H1 (cell line): Measurements from ENCODE around the gene MMUT. TPM values are rescaled to one million over a fixed set of nuclear protein-coding genes. Genes with fewer than 3 reads are reported as not detected.

Source experiments
- CTCF ChIA-PET: fragments of 300-600 bp; sonication (Branson Sonifier 250); formaldehyde crosslinking; loops from one replicate; lab custom pipeline; 2021; ENCODE audit not compliant: partially characterized antibody; lab: Charles Lee
- POLR2A ChIA-PET: fragments of 300-600 bp; sonication (Branson Sonifier 250); formaldehyde crosslinking; loops from one replicate; lab custom pipeline; 2021; ENCODE audit warnings: inconsistent platforms; ENCODE audit not compliant: partially characterized antibody; lab: Charles Lee
- DNase-seq, 2 experiments: peaks; one replicate each; pipeline versions ENCODE4 v3.0.0 to v3.0.0-alpha.2; 2010 to 2022; ENCODE audit warnings: low spot score in 2 of 2, low read depth in 1 of 2, mixed read lengths in 1 of 2
- FAIRE-seq: peaks from 2 replicates; lab custom pipeline; 2011; peaks lifted over from hg19 to GRCh38; lab: Jason Lieb, UNC
- H2AFZ ChIP-seq: 2 replicates; pipeline ENCODE4 v1.8.1; 2012; ENCODE audit warnings: low read length, inconsistent platforms
- H2AK5ac ChIP-seq: 2 replicates; pipeline ENCODE4 v1.6.1; 2013; ENCODE audit warnings: low read depth, low read length
- H2BK120ac ChIP-seq: replicated peaks from 2 replicates; pipeline ENCODE3; 2013; ENCODE audit warnings: low read depth, low read length, inconsistent platforms
- H2BK12ac ChIP-seq: 2 replicates; pipeline ENCODE4 v1.6.1; 2013; ENCODE audit warnings: low read depth, low read length
- H2BK15ac ChIP-seq: 2 replicates; pipeline ENCODE4 v1.6.1; 2013; ENCODE audit warnings: low read length
- H2BK20ac ChIP-seq: 2 replicates; pipeline ENCODE4 v1.6.1; 2013; ENCODE audit warnings: low read length
- H2BK5ac ChIP-seq: 2 replicates; pipeline ENCODE4 v1.6.1; 2013; ENCODE audit warnings: low read depth, low read length
- H3K14ac ChIP-seq: 2 replicates; pipeline ENCODE4 v1.6.1; 2013; ENCODE audit warnings: inconsistent platforms; ENCODE audit not compliant: insufficient read length
- H3K18ac ChIP-seq: 2 replicates; pipeline ENCODE4 v1.6.1; 2013; ENCODE audit warnings: low read length; ENCODE audit errors: extremely low read depth
- H3K23ac ChIP-seq: 2 replicates; pipeline ENCODE4 v1.6.1; 2013; ENCODE audit warnings: inconsistent platforms; ENCODE audit not compliant: insufficient read length
- H3K23me2 ChIP-seq: 2 replicates; pipeline ENCODE4 v1.6.1; 2013; ENCODE audit warnings: low read depth, low read length
- H3K27ac ChIP-seq: 2 replicates; pipeline ENCODE4 v1.6.1; 2011; ENCODE audit warnings: low read depth, low read length, inconsistent platforms
- H3K27me3 ChIP-seq, 4 experiments: replicated peaks in 1 of 4; 1 replicate in 1 of 4; 2 replicates in 3 of 4; pipeline versions ENCODE4 v1.6.1 to v1.8.1; 2011 to 2013; ENCODE audit warnings: low read length in 3 of 4, mild to moderate bottlenecking in 3 of 4, inconsistent platforms in 2 of 4, mixed read lengths in 2 of 4, moderate library complexity in 1 of 4; ENCODE audit not compliant: control insufficient read depth in 3 of 4, insufficient read depth in 3 of 4; ENCODE audit errors: extremely low read depth in 1 of 4
- H3K36me3 ChIP-seq, 4 experiments: 2 replicates each; pipeline versions ENCODE4 v1.6.1 to v1.8.1; 2011 to 2013; ENCODE audit warnings: mild to moderate bottlenecking in 4 of 4, low read length in 3 of 4, moderate library complexity in 2 of 4, control low read depth in 1 of 4, inconsistent platforms in 1 of 4; ENCODE audit not compliant: insufficient read depth in 4 of 4, control insufficient read depth in 2 of 4
- H3K4ac ChIP-seq: replicated peaks from 2 replicates; pipeline ENCODE3; 2013; ENCODE audit warnings: low read length, low read depth, mixed read lengths, inconsistent platforms; ENCODE audit not compliant: insufficient read length
- H3K4me1 ChIP-seq, 4 experiments: replicated peaks in 1 of 4; 1 replicate in 1 of 4; 2 replicates in 3 of 4; pipeline versions ENCODE4 v1.6.1 to v1.8.1; 2011 to 2013; ENCODE audit warnings: low read length in 3 of 4, inconsistent platforms in 2 of 4, mixed read lengths in 1 of 4; ENCODE audit not compliant: insufficient read depth in 4 of 4, control insufficient read depth in 3 of 4
- H3K4me2 ChIP-seq, 2 experiments: 2 replicates each; pipeline versions ENCODE4 v1.6.1 to v1.8.1; 2011 to 2013; ENCODE audit warnings: low read depth in 2 of 2, low read length in 2 of 2, control low read depth in 1 of 2, inconsistent platforms in 1 of 2, mild to moderate bottlenecking in 1 of 2; ENCODE audit not compliant: insufficient read depth in 1 of 2
- H3K4me3 ChIP-seq, 4 experiments: fragments of 200-600, 300-600 bp in 1 of 4; sonication (generic), shearing (Covaris generic), sonication (Bioruptor Twin) in 1 of 4; 2 replicates each; pipeline versions ENCODE4 v1.5.1 to v1.8.1; 2011 to 2016; ENCODE audit warnings: low read length in 4 of 4, low read depth in 3 of 4, control low read depth in 2 of 4, inconsistent platforms in 2 of 4, mild to moderate bottlenecking in 2 of 4, mixed read lengths in 1 of 4, moderate library complexity in 1 of 4; ENCODE audit not compliant: insufficient read depth in 2 of 4; ENCODE audit errors: extremely low read depth in 1 of 4
- H3K56ac ChIP-seq: replicated peaks from 2 replicates; pipeline ENCODE3; 2013; ENCODE audit warnings: low read depth, mild to moderate bottlenecking, mixed read lengths, low read length, inconsistent platforms; ENCODE audit not compliant: insufficient read length
- H3K79me1 ChIP-seq: 2 replicates; pipeline ENCODE4 v1.6.1; 2013; ENCODE audit warnings: low read depth, low read length, control low read depth
- H3K79me2 ChIP-seq, 2 experiments: 2 replicates each; pipeline versions ENCODE4 v1.6.1 to v1.8.1; 2012 to 2013; ENCODE audit warnings: low read length in 2 of 2, mild to moderate bottlenecking in 2 of 2, inconsistent platforms in 1 of 2; ENCODE audit not compliant: insufficient read depth in 2 of 2, control insufficient read depth in 1 of 2
- H3K9ac ChIP-seq, 4 experiments: replicated peaks in 1 of 4; 1 replicate in 1 of 4; 2 replicates in 3 of 4; pipeline versions ENCODE4 v1.6.1 to v1.8.1; 2011 to 2013; ENCODE audit warnings: low read depth in 3 of 4, low read length in 3 of 4, control low read depth in 2 of 4, mild to moderate bottlenecking in 2 of 4, moderate library complexity in 2 of 4, inconsistent platforms in 1 of 4; ENCODE audit errors: extremely low read depth in 1 of 4
- H3K9me3 ChIP-seq, 2 experiments: 2 replicates each; pipeline versions ENCODE4 v1.6.1 to v1.8.1; 2012 to 2013; ENCODE audit warnings: mild to moderate bottlenecking in 2 of 2, moderate library complexity in 2 of 2, control low read depth in 1 of 2, inconsistent platforms in 1 of 2, low read depth in 1 of 2, low read length in 1 of 2, mixed read lengths in 1 of 2; ENCODE audit not compliant: insufficient read depth in 2 of 2
- H4K20me1 ChIP-seq, 2 experiments: replicated peaks in 1 of 2; 2 replicates each; pipeline versions ENCODE3 to v1.8.1; 2011 to 2013; ENCODE audit warnings: inconsistent platforms in 2 of 2, low read length in 2 of 2, mild to moderate bottlenecking in 1 of 2; ENCODE audit not compliant: insufficient read depth in 2 of 2, control insufficient read depth in 1 of 2
- H4K5ac ChIP-seq: 2 replicates; pipeline ENCODE4 v1.6.1; 2013; ENCODE audit warnings: low read length, low read depth, mixed read lengths, inconsistent platforms; ENCODE audit not compliant: insufficient read length
- H4K8ac ChIP-seq: 2 replicates; pipeline ENCODE4 v1.8.0; 2013; ENCODE audit warnings: mild to moderate bottlenecking, moderate library complexity, low read length, inconsistent platforms; ENCODE audit not compliant: insufficient read depth; ENCODE audit errors: extremely low read depth
- H4K91ac ChIP-seq: replicated peaks from 2 replicates; pipeline ENCODE3; 2013; ENCODE audit warnings: low read length, mixed read lengths, inconsistent platforms; ENCODE audit not compliant: insufficient read length
- ATF3 ChIP-seq: IDR thresholded peaks from 2 replicates; pipeline ENCODE4 v1.6.1; 2011; ENCODE audit warnings: low read depth, mild to moderate bottlenecking, low read length; ENCODE audit not compliant: insufficient read depth
- CBX5 ChIP-seq: fragments of 300-800, 300-1000 bp; sonication (generic); IDR thresholded peaks from 2 replicates; pipeline ENCODE4 v1.7.1; 2016; ENCODE audit warnings: antibody characterized with exemption, low read length, low read depth
- CEBPB ChIP-seq: IDR thresholded peaks from 2 replicates; pipeline ENCODE4 v1.6.1; 2012; ENCODE audit warnings: low read depth, low read length
- CHD2 ChIP-seq: IDR thresholded peaks from 2 replicates; pipeline ENCODE4 v1.6.1; 2012; ENCODE audit warnings: low read length, improper control_type of control experiment
- CTCF ChIP-seq, 3 experiments: IDR thresholded peaks; 1 replicate in 2 of 3; 2 replicates in 1 of 3; pipeline versions ENCODE4 v1.5.1 to v1.6.1; 2011; ENCODE audit warnings: low read length in 3 of 3, mild to moderate bottlenecking in 3 of 3, inconsistent platforms in 2 of 3, low read depth in 1 of 3, moderate library complexity in 1 of 3; ENCODE audit not compliant: insufficient read depth in 1 of 3; ENCODE audit errors: control extremely low read depth in 1 of 3
- GABPA ChIP-seq: IDR thresholded peaks from 2 replicates; pipeline ENCODE4 v1.6.1; 2011; ENCODE audit warnings: mild to moderate bottlenecking, low read length, moderate library complexity, borderline replicate concordance; ENCODE audit not compliant: insufficient read depth
- KDM4A ChIP-seq: IDR thresholded peaks from one replicate; pipeline ENCODE4 v1.7.1; 2012; ENCODE audit warnings: low read depth, mild to moderate bottlenecking, moderate library complexity, low read length, inconsistent platforms; ENCODE audit not compliant: severe bottlenecking
- RAD21 ChIP-seq, 2 experiments: IDR thresholded peaks in 1 of 2; conservative IDR thresholded peaks in 1 of 2; 2 replicates each; pipeline ENCODE4 v1.6.1; 2011; ENCODE audit warnings: low read depth in 2 of 2, low read length in 2 of 2, improper control_type of control experiment in 1 of 2, inconsistent platforms in 1 of 2, mild to moderate bottlenecking in 1 of 2, moderate library complexity in 1 of 2
- RNF2 ChIP-seq: fragments of 200-900, 300-1000 bp; sonication (generic); IDR thresholded peaks from 2 replicates; pipeline ENCODE4 v1.7.1; 2016; ENCODE audit warnings: borderline replicate concordance, low read depth, mild to moderate bottlenecking, antibody characterized with exemption, low read length; ENCODE audit not compliant: poor library complexity, severe bottlenecking; ENCODE audit errors: missing control alignments
- SIRT6 ChIP-seq: IDR thresholded peaks from one replicate; pipeline ENCODE4 v1.7.1; 2012; ENCODE audit warnings: low read length, inconsistent platforms
- SP2 ChIP-seq: IDR thresholded peaks from 2 replicates; pipeline ENCODE4 v1.6.1; 2012; ENCODE audit warnings: mild to moderate bottlenecking, low read length, inconsistent platforms
- WGBS, 2 experiments: shearing (Covaris generic) in 1 of 2; methylation state at CpG; one replicate each; pipeline versions ENCODE4 v1.1.6 to v1.1.7; 2013 to 2015; ENCODE audit warnings: low lambda C conversion rate in 2 of 2, mixed read lengths in 2 of 2, inconsistent platforms in 1 of 2, low coverage in 1 of 2, missing lambda C conversion rate in 1 of 2; ENCODE audit not compliant: insufficient replicate concordance in 2 of 2, insufficient coverage in 1 of 2, insufficient read length in 1 of 2; ENCODE audit errors: extremely low coverage in 1 of 2, missing lambda C conversion rate in 1 of 2; 5-methylcytosine and 5-hydroxymethylcytosine counted together
- polyA plus RNA-seq, 7 experiments: library from polyadenylated mRNA; depleted of rRNA in 3 of 7; stranded (reverse) in 5 of 7; unstranded in 2 of 7; fragments of >200 nt in 5 of 7; fragments of 200-250 nt in 2 of 7; gene quantifications; 1 replicate in 5 of 7; 2 replicates in 1 of 7; 4 replicates in 1 of 7; pipeline versions ENCODE4 v1.2.1 to v1.2.3, GENCODE V29; 2011 to 2013; ENCODE audit warnings: missing spikeins in 2 of 7, mixed read lengths in 2 of 7
- total RNA-seq: library from RNA; stranded (reverse); fragmentation: NEBNext Ultra II Directional; extraction: Animal tissue kit (Norgen Biotek cat#: 25700); gene quantifications from 2 replicates; pipeline ENCODE4 v1.2.1, GENCODE V29; 2021

The MMUT gene
- total and polyA plus RNA-seq, 2 of the 8 experiments (the other 6 are each of a cell fraction or from before 2014, with no cell fraction given): 5.2 to 13.0 TPM

GRCh38 chr6:49416195-49416594 is 46.9 kb downstream of the MMUT start:
- Histone ChIP-seq H3K79me2 (no peaks in the 10 kb centered on the region), H2BK12ac (no peak overlapping the region), H3K27me3 (no peaks in the 10 kb centered on the region), H2BK15ac (no peak overlapping the region), H2AK5ac (no peak overlapping the region), H2AFZ (no peak overlapping the region), H3K4ac (no peak overlapping the region), H3K23ac (no peak overlapping the region), H4K5ac (no peak overlapping the region), H3K9ac (no peak overlapping the region), H3K14ac (no peak overlapping the region), H3K4me2 (no peak overlapping the region), H3K27ac (no peak overlapping the region), H3K36me3 (no peaks in the 10 kb centered on the region), H3K4me3 (no peak overlapping the region), H3K9me3 (no peaks in the 10 kb centered on the region), H3K4me1 (no peaks in the 10 kb centered on the region), H4K20me1 (no peaks in the 10 kb centered on the region), H3K18ac (no peak overlapping the region), H3K56ac (no peak overlapping the region), H4K91ac (no peak overlapping the region), H2BK20ac (no peak overlapping the region), H3K23me2 (no peaks in the 10 kb centered on the region), H4K8ac (no peak overlapping the region), H2BK5ac (no peak overlapping the region), H2BK120ac (no peak overlapping the region), H3K79me1 (no peaks in the 10 kb centered on the region)
- POLR2A ChIA-PET: no interaction called here
- CTCF ChIA-PET: interaction anchor here (1.1 kb wide), 1 partner anchor 10 kb away, joined by 3 read pairs; no protein-coding TSS in a partner anchor
- no peak for DNase-seq
- WGBS, 2 experiments: 87% methylated on average over 4 of the region's 4 CpGs; no CpG with 5 or more reads in 1 of the 2 experiments
- FAIRE-seq: no peak
- TF ChIP-seq RNF2 (no peak), SIRT6 (no peak), CTCF (IDR thresholded peaks at IDR 0.05; ENCODE audit: control extremely low read depth in 1 of 3, insufficient read depth in 1 of 3, low read depth in 1 of 3, low read length in 3 of 3) (no peak), CHD2 (no peak), GABPA (no peak), KDM4A (no peak), CBX5 (no peak), RAD21 (IDR thresholded peaks at IDR 0.05 in 1 of 2, conservative IDR thresholded peaks at IDR 0.05 in 1 of 2; ENCODE audit: low read depth in 2 of 2, low read length in 2 of 2) (no peak), SP2 (no peak), ATF3 (no peak), CEBPB (no peak)
